Transverse colon (tissue), 4 donors: Measurements from ENCODE around the gene PTPRN2. TPM values are rescaled to one million over a fixed set of nuclear protein-coding genes. Genes with fewer than 3 reads are reported as not detected.

Source experiments
- DNase-seq: peaks from one replicate; pipeline ENCODE4 v3.0.0-alpha.2; 2019
- H3K27ac ChIP-seq, 4 donors: fragments of 200-600 bp; sonication (generic); 2 replicates each; pipeline ENCODE4 v1.5.1; 2016 to 2018; ENCODE audit warnings: inconsistent platforms in 4 of 4
- H3K27me3 ChIP-seq: fragments of 200-600 bp; sonication (generic); 2 replicates; pipeline ENCODE4 v1.5.1; 2017; ENCODE audit warnings: inconsistent platforms
- H3K36me3 ChIP-seq, 4 donors: fragments of 200-600 bp; sonication (generic); 2 replicates each; pipeline ENCODE4 v1.5.1; 2017 to 2019; ENCODE audit warnings: inconsistent platforms in 4 of 4
- H3K4me1 ChIP-seq, 4 donors: fragments of 200-600 bp; sonication (generic); 2 replicates each; pipeline ENCODE4 v1.5.1; 2017 to 2020; ENCODE audit warnings: inconsistent platforms in 4 of 4
- H3K4me3 ChIP-seq, 4 donors: fragments of 200-600 bp; sonication (generic); 1 replicate in 1 of 4; 2 replicates in 3 of 4; pipeline versions ENCODE4 v1.5.1 to v1.6.1; 2017 to 2019; ENCODE audit warnings: inconsistent platforms in 4 of 4
- H3K9me3 ChIP-seq, 2 donors: fragments of 200-600 bp; sonication (generic); 2 replicates each; pipeline ENCODE4 v1.5.1; 2017 to 2019; ENCODE audit warnings: inconsistent platforms in 2 of 2
- EP300 ChIP-seq: sonication (generic); formaldehyde crosslinking; IDR thresholded peaks from one replicate; pipeline ENCODE4 v1.6.1; 2017; ENCODE audit warnings: antibody characterized with exemption, low read depth
- POLR2A ChIP-seq: fragments of 450-650 bp; IDR thresholded peaks from one replicate; pipeline ENCODE4 v1.6.1; 2016; ENCODE audit warnings: antibody characterized with exemption, mild to moderate bottlenecking, moderate library complexity
- POLR2AphosphoS5 ChIP-seq, 3 donors: sonication (generic); formaldehyde crosslinking; IDR thresholded peaks; one replicate each; pipeline ENCODE4 v1.6.1; 2016; ENCODE audit warnings: antibody characterized with exemption in 3 of 3
- WGBS, 2 donors: methylation state at CpG; one replicate each; pipeline ENCODE4 v1.1.5; 2018; ENCODE audit warnings: low coverage in 1 of 2; 5-methylcytosine and 5-hydroxymethylcytosine counted together
- in situ Hi-C, 4 donors: fragments of 200-750 bp; cut with MboI; loops; one replicate each; pipeline versions ENCODE4 v1.15.0 to v1.15.1; 2017; ENCODE audit warnings: low sequenced_read_pairs in 3 of 4, low pct_ligation_motif_present in 1 of 4, low pct_unique_long_range_greater_than_20kb in 1 of 4
- intact Hi-C: fragments of 100-400 bp; cut with DNase I; formaldehyde crosslinking; loops from one replicate; pipeline ENCODE4 v1.15.1; 2023; ENCODE audit warnings: low total_unique reads
- total RNA-seq, 4 donors: library from RNA; depleted of rRNA; stranded (reverse); fragments of >200 nt; gene quantifications; one replicate each; pipeline ENCODE4 v1.1.0, GENCODE V29; 2016
- TF ChIP-seq, protein P1 (sequence below), 5 experiments: fragments of 200-600 bp in 3 of 5; fragments of 450-650 bp in 2 of 5; sonication (generic) in 3 of 5; IDR thresholded peaks; 1 replicate in 2 of 5; 2 replicates in 3 of 5; pipeline ENCODE4 v1.5.1; 2016 to 2017; ENCODE audit warnings: antibody characterized with exemption in 5 of 5, inconsistent platforms in 3 of 5, mild to moderate bottlenecking in 2 of 5, moderate library complexity in 1 of 5

The PTPRN2 gene
- total RNA-seq, 4 donors from 2014 or later: 15.4 to 31.1 (median 21.8) TPM

GRCh38 chr7:158449266-158449665, 138.4 kb downstream of the PTPRN2 start:
- TF ChIP-seq EP300 (no peak), POLR2AphosphoS5 (IDR thresholded peaks at IDR 0.05) (no peak), POLR2A (no peak)
- TF ChIP-seq, protein P1, sequence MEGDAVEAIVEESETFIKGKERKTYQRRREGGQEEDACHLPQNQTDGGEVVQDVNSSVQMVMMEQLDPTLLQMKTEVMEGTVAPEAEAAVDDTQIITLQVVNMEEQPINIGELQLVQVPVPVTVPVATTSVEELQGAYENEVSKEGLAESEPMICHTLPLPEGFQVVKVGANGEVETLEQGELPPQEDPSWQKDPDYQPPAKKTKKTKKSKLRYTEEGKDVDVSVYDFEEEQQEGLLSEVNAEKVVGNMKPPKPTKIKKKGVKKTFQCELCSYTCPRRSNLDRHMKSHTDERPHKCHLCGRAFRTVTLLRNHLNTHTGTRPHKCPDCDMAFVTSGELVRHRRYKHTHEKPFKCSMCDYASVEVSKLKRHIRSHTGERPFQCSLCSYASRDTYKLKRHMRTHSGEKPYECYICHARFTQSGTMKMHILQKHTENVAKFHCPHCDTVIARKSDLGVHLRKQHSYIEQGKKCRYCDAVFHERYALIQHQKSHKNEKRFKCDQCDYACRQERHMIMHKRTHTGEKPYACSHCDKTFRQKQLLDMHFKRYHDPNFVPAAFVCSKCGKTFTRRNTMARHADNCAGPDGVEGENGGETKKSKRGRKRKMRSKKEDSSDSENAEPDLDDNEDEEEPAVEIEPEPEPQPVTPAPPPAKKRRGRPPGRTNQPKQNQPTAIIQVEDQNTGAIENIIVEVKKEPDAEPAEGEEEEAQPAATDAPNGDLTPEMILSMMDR (IDR thresholded peaks at IDR 0.05): no peak
- Histone ChIP-seq H3K27ac (no peak overlapping the region), H3K9me3 (no peaks in the 10 kb centered on the region), H3K4me3 (no peak overlapping the region), H3K4me1 (no peaks in the 10 kb centered on the region), H3K36me3 (no peaks in the 10 kb centered on the region), H3K27me3 (no peaks in the 10 kb centered on the region)
- intact Hi-C loops (no loop called here), in situ Hi-C loops (no loop called here)
- WGBS, 2 donors: 88 to 96% methylated on average over 2 to 12 of the region's 12 CpGs
- no peak for DNase-seq

- Histone ChIP-seq H3K4me3 (no peak overlapping the region), H3K27ac (no peak overlapping the region), H3K36me3 (no peaks in the 10 kb centered on the region), H3K9me3 (no peaks in the 10 kb centered on the region), H3K4me1 (no peaks in the 10 kb centered on the region), H3K27me3 (no peaks in the 10 kb centered on the region)
- in situ Hi-C loops: no loop called here
- TF ChIP-seq, protein P1 (IDR thresholded peaks at IDR 0.05): no peak
- TF ChIP-seq EP300: no peak
- no peak for TF ChIP-seq POLR2A
- no peak for TF ChIP-seq POLR2AphosphoS5 (IDR thresholded peaks at IDR 0.05)
- intact Hi-C loops: no loop called here
- 86 to 100% methylated on average over 3 to 14 of the region's 16 CpGs for WGBS, 2 donors
- DNase-seq: no peak
Observed at GRCh38 chr7:158448430-158449100, 139.1 kb downstream of the PTPRN2 start.

DNA sequence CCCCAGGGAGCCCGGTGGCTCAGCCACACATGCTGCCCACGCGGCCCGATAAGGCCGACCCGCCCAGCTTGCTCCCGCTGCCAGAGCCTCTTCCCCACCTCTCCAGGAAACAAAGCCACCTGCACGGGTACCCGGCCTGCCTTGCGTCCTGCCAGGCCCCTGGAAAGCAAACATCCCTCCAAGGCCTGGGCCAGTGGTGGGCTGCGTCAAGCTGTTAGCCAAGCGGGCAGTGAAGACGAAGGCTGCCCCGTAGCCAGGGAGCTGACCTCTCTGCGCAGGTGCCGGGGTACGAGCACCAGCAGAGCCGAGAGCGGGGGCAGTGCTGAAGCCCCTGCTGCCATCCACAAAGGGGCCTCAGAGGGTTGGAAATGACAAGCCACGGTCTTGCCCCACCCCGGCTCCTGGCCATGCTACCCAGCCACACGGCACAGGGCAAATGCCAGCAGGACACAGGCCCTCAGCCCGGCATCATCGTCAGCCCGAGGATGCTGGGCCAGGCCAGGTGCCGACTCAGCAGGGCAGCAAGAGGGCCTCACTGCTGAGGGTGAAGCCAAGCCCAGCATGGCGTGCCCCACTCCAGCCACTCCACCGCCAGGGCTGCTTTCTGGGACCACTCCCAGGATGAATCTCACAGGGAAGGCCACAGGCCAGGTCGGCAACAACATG, 140.0 kb downstream of the PTPRN2 start:
- H3K27ac ChIP-seq: no peak overlapping the region
- DNase-seq: no peak
- intact Hi-C loops (no loop called here), in situ Hi-C loops (no loop called here)
- no peak overlapping the region for H3K4me3 ChIP-seq
- TF ChIP-seq, protein P1 (IDR thresholded peaks at IDR 0.05): no peak
- no peak for TF ChIP-seq POLR2AphosphoS5 (IDR thresholded peaks at IDR 0.05)
- TF ChIP-seq EP300: no peak
- no peak for TF ChIP-seq POLR2A
- no peaks in the 10 kb centered on the region for H3K4me1 ChIP-seq
- no peaks in the 10 kb centered on the region for H3K9me3 ChIP-seq
- H3K27me3 ChIP-seq: no peaks in the 10 kb centered on the region
- 90% methylated on average over 23 of the region's 29 CpGs; no CpG with 5 or more reads in 1 of the 2 donors for WGBS, 2 donors
- no peaks in the 10 kb centered on the region for H3K36me3 ChIP-seq

- intact Hi-C loops: no loop called here
- no peaks in the 10 kb centered on the region for H3K36me3 ChIP-seq
- no peaks in the 10 kb centered on the region for H3K9me3 ChIP-seq
- H3K4me3 ChIP-seq: no peak overlapping the region
- in situ Hi-C loops: no loop called here
- no peak overlapping the region for H3K27ac ChIP-seq
- WGBS, 2 donors: 87 to 100% methylated on average over 1 to 6 of the region's 6 CpGs
- TF ChIP-seq, protein P1 (IDR thresholded peaks at IDR 0.05): no peak
- TF ChIP-seq POLR2A (no peak), POLR2AphosphoS5 (IDR thresholded peaks at IDR 0.05) (no peak), EP300 (no peak)
- no peak for DNase-seq
- H3K4me1 ChIP-seq: no peaks in the 10 kb centered on the region
- H3K27me3 ChIP-seq: no peaks in the 10 kb centered on the region
Observed at GRCh38 chr7:158447151-158447505, 140.5 kb downstream of the PTPRN2 start.
